ENCODE results near the gene RTTN.

DNA sequence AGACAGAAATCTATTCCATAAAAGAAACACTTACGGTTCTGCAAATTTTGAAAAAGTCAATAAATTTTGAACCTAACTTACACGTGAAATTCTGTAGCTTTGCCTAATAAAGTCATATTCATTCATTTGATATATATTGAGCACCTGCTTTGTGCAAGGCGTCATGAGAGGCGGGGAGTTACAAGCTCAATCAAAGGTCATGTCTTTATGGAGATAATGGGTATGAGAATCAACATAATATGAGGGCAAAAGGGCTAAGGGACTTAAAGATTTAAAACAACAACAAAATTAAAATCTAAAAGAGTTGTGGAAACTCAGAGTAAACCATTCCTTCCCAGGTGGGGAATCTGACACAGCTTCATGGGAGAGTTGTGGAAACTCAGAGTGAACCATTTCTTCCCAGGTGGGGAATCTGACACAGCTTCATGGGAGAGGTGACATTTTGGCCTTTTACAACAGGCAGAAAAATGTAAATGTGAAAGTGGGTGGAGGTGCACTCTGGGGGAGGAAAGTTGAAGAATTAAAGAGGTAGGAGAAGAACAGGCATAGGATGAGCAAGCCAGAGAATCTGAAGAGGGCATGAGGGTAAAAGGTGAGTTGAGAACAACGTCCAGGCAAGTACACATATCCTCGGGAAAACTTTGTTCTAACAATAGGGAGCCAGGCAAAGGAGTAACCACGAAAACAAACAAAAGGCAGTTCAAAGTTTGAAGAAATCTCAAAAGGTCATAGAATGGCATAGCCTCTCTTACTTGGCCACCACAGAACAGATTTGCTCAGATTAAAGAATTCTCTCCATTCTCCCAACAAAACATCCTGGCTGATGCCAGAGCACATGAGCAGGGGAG is 208.3 kb downstream of the RTTN start:
- TF ChIP-seq, protein P1, sequence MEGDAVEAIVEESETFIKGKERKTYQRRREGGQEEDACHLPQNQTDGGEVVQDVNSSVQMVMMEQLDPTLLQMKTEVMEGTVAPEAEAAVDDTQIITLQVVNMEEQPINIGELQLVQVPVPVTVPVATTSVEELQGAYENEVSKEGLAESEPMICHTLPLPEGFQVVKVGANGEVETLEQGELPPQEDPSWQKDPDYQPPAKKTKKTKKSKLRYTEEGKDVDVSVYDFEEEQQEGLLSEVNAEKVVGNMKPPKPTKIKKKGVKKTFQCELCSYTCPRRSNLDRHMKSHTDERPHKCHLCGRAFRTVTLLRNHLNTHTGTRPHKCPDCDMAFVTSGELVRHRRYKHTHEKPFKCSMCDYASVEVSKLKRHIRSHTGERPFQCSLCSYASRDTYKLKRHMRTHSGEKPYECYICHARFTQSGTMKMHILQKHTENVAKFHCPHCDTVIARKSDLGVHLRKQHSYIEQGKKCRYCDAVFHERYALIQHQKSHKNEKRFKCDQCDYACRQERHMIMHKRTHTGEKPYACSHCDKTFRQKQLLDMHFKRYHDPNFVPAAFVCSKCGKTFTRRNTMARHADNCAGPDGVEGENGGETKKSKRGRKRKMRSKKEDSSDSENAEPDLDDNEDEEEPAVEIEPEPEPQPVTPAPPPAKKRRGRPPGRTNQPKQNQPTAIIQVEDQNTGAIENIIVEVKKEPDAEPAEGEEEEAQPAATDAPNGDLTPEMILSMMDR (IDR thresholded peaks at IDR 0.05; ENCODE audit: low read depth, low read length, missing input control) = no peak
- TF ChIP-seq RAD21 (IDR thresholded peaks at IDR 0.05) = no peak
- no peak for TF ChIP-seq EGR1 (IDR thresholded peaks at IDR 0.05; ENCODE audit: low read depth in 2 of 2)
- no peak for TF ChIP-seq HNF4G (IDR thresholded peaks at IDR 0.05)
- no peak for TF ChIP-seq TAF1 (conservative IDR thresholded peaks at IDR 0.05)
- TF ChIP-seq, protein P2, sequence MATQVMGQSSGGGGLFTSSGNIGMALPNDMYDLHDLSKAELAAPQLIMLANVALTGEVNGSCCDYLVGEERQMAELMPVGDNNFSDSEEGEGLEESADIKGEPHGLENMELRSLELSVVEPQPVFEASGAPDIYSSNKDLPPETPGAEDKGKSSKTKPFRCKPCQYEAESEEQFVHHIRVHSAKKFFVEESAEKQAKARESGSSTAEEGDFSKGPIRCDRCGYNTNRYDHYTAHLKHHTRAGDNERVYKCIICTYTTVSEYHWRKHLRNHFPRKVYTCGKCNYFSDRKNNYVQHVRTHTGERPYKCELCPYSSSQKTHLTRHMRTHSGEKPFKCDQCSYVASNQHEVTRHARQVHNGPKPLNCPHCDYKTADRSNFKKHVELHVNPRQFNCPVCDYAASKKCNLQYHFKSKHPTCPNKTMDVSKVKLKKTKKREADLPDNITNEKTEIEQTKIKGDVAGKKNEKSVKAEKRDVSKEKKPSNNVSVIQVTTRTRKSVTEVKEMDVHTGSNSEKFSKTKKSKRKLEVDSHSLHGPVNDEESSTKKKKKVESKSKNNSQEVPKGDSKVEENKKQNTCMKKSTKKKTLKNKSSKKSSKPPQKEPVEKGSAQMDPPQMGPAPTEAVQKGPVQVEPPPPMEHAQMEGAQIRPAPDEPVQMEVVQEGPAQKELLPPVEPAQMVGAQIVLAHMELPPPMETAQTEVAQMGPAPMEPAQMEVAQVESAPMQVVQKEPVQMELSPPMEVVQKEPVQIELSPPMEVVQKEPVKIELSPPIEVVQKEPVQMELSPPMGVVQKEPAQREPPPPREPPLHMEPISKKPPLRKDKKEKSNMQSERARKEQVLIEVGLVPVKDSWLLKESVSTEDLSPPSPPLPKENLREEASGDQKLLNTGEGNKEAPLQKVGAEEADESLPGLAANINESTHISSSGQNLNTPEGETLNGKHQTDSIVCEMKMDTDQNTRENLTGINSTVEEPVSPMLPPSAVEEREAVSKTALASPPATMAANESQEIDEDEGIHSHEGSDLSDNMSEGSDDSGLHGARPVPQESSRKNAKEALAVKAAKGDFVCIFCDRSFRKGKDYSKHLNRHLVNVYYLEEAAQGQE (IDR thresholded peaks at IDR 0.05) = no peak
- no peak for TF ChIP-seq SP1 (IDR thresholded peaks at IDR 0.05)
